ENCODE results near the gene ATP2A3.

DNA sequence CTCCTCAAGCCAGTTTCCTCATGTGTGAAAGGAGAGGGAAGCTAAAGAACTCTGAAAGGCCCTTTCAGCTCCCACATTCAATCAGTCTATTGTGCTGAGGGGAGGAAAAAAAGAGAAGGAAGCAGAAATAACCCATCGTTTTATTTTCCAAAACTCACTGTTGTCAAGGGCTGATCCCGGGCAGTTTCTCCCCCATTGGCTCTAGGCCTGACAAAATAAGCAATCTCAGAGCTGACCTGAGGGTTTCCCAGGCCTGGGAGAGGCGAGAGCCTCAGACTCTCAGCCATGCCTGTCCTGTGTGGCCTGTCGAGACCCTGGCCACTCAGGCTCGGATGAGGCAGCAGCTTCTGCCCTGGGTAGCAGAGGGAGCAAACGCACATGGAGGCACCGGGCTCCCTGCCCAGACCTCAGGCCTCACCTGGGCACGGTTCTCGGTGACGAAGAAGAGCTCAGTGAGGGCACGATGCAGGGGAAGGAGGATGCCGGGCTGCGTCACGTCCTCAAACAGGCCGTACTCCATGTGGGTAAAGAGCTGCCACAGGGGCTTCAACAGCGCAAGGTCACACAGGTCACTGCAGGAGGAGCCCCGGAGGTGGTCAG is 45.0 kb upstream of the ATP2A3 start:
- TF ChIP-seq, protein P1, sequence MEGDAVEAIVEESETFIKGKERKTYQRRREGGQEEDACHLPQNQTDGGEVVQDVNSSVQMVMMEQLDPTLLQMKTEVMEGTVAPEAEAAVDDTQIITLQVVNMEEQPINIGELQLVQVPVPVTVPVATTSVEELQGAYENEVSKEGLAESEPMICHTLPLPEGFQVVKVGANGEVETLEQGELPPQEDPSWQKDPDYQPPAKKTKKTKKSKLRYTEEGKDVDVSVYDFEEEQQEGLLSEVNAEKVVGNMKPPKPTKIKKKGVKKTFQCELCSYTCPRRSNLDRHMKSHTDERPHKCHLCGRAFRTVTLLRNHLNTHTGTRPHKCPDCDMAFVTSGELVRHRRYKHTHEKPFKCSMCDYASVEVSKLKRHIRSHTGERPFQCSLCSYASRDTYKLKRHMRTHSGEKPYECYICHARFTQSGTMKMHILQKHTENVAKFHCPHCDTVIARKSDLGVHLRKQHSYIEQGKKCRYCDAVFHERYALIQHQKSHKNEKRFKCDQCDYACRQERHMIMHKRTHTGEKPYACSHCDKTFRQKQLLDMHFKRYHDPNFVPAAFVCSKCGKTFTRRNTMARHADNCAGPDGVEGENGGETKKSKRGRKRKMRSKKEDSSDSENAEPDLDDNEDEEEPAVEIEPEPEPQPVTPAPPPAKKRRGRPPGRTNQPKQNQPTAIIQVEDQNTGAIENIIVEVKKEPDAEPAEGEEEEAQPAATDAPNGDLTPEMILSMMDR (IDR thresholded peaks at IDR 0.05) = no peak
- TF ChIP-seq POLR2A (IDR thresholded peaks at IDR 0.05) = no peak
- no peak for TF ChIP-seq POLR2AphosphoS5 (IDR thresholded peaks at IDR 0.05)

Measured in prostate gland (tissue), 2 donors.